ENCODE results near the gene KIF25. TPM values are rescaled to one million over a fixed set of nuclear protein-coding genes. Genes with fewer than 3 reads are reported as not detected.

KIF25 gene
- total and polyA plus RNA-seq, 8 donors, result 0.31 to 0.37 (median 0.33) TPM; not detected in 5

DNA sequence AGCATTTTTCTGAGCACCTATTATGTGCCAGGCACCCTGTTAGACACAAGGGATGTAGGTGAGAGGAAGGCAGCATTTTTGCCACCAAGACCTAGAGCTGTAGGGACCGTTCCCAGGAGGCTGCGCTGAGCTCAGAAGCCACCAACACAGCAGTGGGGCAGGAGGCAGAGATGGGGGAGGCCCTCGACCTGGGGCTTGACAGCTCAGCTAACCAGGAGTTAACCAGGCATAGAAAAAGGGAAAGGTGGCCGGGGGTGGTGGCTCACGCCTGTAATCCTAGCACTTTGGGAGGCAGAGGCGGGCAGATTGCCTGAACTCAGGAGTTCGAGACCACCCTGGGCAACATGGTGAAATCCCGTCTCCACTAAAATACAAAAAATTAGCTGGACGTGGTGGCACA is 29.5 kb downstream of the KIF25 start:
- Histone ChIP-seq H3K9me3 (no peaks in the 10 kb centered on the region), H3K4me1 (peaks cover 0 to 7% (median 3%) of the 10 kb centered on the region in 4 donors), H3K4me3 (no peak overlapping the region), H3K36me3 (no peaks in the 10 kb centered on the region), H3K27ac (no peak overlapping the region), H3K27me3 (no peaks in the 10 kb centered on the region)
- no peak for TF ChIP-seq POLR2A (IDR thresholded peaks at IDR 0.05)
- TF ChIP-seq EP300 (IDR thresholded peaks at IDR 0.05), result no peak
- TF ChIP-seq, protein P1, sequence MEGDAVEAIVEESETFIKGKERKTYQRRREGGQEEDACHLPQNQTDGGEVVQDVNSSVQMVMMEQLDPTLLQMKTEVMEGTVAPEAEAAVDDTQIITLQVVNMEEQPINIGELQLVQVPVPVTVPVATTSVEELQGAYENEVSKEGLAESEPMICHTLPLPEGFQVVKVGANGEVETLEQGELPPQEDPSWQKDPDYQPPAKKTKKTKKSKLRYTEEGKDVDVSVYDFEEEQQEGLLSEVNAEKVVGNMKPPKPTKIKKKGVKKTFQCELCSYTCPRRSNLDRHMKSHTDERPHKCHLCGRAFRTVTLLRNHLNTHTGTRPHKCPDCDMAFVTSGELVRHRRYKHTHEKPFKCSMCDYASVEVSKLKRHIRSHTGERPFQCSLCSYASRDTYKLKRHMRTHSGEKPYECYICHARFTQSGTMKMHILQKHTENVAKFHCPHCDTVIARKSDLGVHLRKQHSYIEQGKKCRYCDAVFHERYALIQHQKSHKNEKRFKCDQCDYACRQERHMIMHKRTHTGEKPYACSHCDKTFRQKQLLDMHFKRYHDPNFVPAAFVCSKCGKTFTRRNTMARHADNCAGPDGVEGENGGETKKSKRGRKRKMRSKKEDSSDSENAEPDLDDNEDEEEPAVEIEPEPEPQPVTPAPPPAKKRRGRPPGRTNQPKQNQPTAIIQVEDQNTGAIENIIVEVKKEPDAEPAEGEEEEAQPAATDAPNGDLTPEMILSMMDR (IDR thresholded peaks at IDR 0.05), result no peak
- no peak for TF ChIP-seq POLR2AphosphoS5 (IDR thresholded peaks at IDR 0.05)
- 82 to 96% (median 92%) methylated on average over 9 of the region's 9 CpGs for WGBS, 5 donors
- intact Hi-C loops (cut with DNase I; ENCODE audit: low total_unique reads), result no loop called here
- no peak for DNase-seq

- intact Hi-C loops (cut with DNase I; ENCODE audit: low total_unique reads), result no loop called here
- H3K36me3 ChIP-seq, result no peaks in the 10 kb centered on the region
- TF ChIP-seq EP300 (IDR thresholded peaks at IDR 0.05) (no peak), POLR2A (IDR thresholded peaks at IDR 0.05) (no peak), POLR2AphosphoS5 (IDR thresholded peaks at IDR 0.05) (no peak)
- TF ChIP-seq, protein P1 (IDR thresholded peaks at IDR 0.05), result no peak
- no peak overlapping the region for H3K4me3 ChIP-seq
- no peak for DNase-seq
- H3K27me3 ChIP-seq, result no peaks in the 10 kb centered on the region
- H3K27ac ChIP-seq, result no peak overlapping the region
- WGBS, 5 donors, result 91 to 97% (median 95%) methylated on average over 16 of the region's 16 CpGs
- peaks cover 0 to 7% (median 3%) of the 10 kb centered on the region in 4 donors for H3K4me1 ChIP-seq
- H3K9me3 ChIP-seq, result no peaks in the 10 kb centered on the region
These were observed 30.1 kb downstream of the KIF25 start for GRCh38 chr6:168027521-168027920.

- Histone ChIP-seq H3K4me1 (peaks cover 0 to 7% (median 3%) of the 10 kb centered on the region in 4 donors), H3K4me3 (no peak overlapping the region), H3K9me3 (no peaks in the 10 kb centered on the region), H3K27me3 (no peaks in the 10 kb centered on the region), H3K36me3 (no peaks in the 10 kb centered on the region), H3K27ac (no peak overlapping the region)
- intact Hi-C loops (cut with DNase I; ENCODE audit: low total_unique reads), result no loop called here
- WGBS, 5 donors, result 88 to 94% (median 93%) methylated on average over 9 of the region's 9 CpGs
- DNase-seq, result no peak
- TF ChIP-seq, protein P1 (IDR thresholded peaks at IDR 0.05), result no peak
- TF ChIP-seq POLR2A (IDR thresholded peaks at IDR 0.05) (no peak), POLR2AphosphoS5 (IDR thresholded peaks at IDR 0.05) (no peak), EP300 (IDR thresholded peaks at IDR 0.05) (no peak)
These were observed 30.7 kb downstream of the KIF25 start for GRCh38 chr6:168028181-168028580.

DNA sequence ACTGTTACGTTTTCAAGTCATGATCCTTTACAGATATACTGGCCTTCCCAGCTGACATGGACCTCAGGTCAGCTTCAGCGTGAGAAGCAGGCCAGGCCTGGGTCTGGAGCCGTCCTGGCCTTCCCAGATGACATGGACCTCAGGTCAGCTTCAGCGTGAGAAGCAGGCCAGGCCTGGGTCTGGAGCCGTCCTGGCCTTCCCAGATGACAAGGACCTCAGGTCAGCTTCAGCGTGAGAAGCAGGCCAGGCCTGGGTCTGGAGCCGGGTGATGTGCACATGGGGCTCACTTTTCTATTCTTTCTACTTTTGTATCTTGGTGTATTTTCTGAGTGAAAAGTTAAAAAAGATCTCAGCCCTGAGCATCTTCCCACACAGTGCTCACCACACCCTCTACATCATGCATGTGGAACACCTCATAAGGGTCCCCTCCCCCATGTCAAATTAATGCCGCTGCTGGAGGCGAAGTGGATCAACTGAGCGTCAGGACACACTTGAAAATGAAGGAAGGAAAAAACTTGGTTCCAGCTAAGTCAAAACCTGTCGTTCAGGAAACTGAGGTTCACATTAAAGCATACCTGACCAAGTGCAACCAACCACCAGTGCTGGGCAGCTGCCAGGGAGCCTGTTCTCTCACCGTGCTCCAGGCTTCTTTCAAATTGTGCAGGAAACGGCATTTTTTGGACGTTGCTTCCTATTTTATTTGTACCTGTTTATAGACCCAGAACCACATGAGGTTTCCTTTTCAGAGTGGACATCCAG is 32.2 kb downstream of the KIF25 start:
- no peak overlapping the region for H3K27ac ChIP-seq
- H3K4me1 ChIP-seq, result peaks cover 0 to 3% (median 1%) of the 10 kb centered on the region in 4 donors
- WGBS, 5 donors, result 67 to 83% (median 77%) methylated on average over 14 of the region's 14 CpGs

More for the DNA sequence above, 32.2 kb downstream of the KIF25 start:
- H3K36me3 ChIP-seq, result no peaks in the 10 kb centered on the region
- H3K9me3 ChIP-seq, result no peaks in the 10 kb centered on the region
- intact Hi-C loops (cut with DNase I; ENCODE audit: low total_unique reads), result no loop called here
- H3K27me3 ChIP-seq, result no peaks in the 10 kb centered on the region
- TF ChIP-seq POLR2AphosphoS5 (IDR thresholded peaks at IDR 0.05), result no peak
- TF ChIP-seq, protein P1 (IDR thresholded peaks at IDR 0.05), result no peak
- no peak for TF ChIP-seq EP300 (IDR thresholded peaks at IDR 0.05)
- no peak for TF ChIP-seq POLR2A (IDR thresholded peaks at IDR 0.05)
- H3K4me3 ChIP-seq, result no peak overlapping the region
- DNase-seq, result no peak
